Kasumi-1 (cell line): ENCODE measurements around the gene DTNA.

ENCODE experiments used
- DNase-seq, 2 experiments: peaks; one replicate each; lab custom pipeline; 2025; lab: John Stamatoyannopoulos, UW

The DTNA gene

GRCh38 chr18:34936772-34937171 lies 226.7 kb downstream of the DTNA start:
- no peak for DNase-seq

GRCh38 chr18:34938090-34938489 lies 228.0 kb downstream of the DTNA start:
- no peak for DNase-seq
